C4-2B (cell line): ENCODE results near the gene NLRC5.

Source experiments
- ZFX ChIP-seq: fragments of 450-650 bp; IDR thresholded peaks from 2 replicates; pipeline ENCODE4 v1.6.1; 2017
- TF ChIP-seq, protein P1 (sequence below): fragments of 450-650 bp; conservative IDR thresholded peaks from 2 replicates; pipeline ENCODE4 v1.5.1; 2017; ENCODE audit warnings: mild to moderate bottlenecking

DNA sequence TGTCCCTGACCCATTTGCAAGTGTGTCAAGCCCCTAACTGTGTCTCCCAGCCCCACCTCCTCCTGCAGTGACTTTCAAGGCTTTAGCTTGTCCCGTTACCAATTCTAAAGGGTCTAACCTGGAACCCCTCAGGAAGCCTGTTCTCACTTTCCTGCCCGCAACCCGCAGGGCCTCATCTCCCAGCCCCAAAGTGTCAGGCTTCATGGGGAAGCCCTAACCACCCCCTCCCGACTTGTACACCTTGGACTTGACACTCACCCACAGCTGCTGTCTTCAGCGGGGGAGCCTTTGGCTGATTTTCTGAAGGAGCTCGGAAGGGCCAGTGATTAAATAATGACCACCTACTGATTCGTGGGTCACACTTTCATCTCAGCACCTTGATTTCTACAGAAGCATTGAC, 33.1 kb downstream of the NLRC5 start:
- TF ChIP-seq, protein P1, sequence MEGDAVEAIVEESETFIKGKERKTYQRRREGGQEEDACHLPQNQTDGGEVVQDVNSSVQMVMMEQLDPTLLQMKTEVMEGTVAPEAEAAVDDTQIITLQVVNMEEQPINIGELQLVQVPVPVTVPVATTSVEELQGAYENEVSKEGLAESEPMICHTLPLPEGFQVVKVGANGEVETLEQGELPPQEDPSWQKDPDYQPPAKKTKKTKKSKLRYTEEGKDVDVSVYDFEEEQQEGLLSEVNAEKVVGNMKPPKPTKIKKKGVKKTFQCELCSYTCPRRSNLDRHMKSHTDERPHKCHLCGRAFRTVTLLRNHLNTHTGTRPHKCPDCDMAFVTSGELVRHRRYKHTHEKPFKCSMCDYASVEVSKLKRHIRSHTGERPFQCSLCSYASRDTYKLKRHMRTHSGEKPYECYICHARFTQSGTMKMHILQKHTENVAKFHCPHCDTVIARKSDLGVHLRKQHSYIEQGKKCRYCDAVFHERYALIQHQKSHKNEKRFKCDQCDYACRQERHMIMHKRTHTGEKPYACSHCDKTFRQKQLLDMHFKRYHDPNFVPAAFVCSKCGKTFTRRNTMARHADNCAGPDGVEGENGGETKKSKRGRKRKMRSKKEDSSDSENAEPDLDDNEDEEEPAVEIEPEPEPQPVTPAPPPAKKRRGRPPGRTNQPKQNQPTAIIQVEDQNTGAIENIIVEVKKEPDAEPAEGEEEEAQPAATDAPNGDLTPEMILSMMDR: no peak
- no peak for TF ChIP-seq ZFX
